Activated T-cell treated with anti-CD3 and anti-CD28 coated beads, Interleukin-2, amount 50 U/mL, for 72 hours (primary cell): ENCODE data around the gene PCBP3. TPM values are rescaled to one million over a fixed set of nuclear protein-coding genes. Genes with fewer than 3 reads are reported as not detected.
"Not testable (repeated sequence)": the region's sequence is repeated elsewhere in the genome, so short reads cannot be mapped to it uniquely, and the experiment has no call there.

Experiments
- ATAC-seq, 2 donors: fragments of 150-1000 bp; cut with Tn5 transposase; replicated peaks in 1 of 2; 2 replicates each; pipeline ENCODE4 v1.10.0; 2021; ENCODE audit warnings: moderate library complexity in 2 of 2, mild to moderate bottlenecking in 1 of 2
- DNase-seq, 2 donors: peaks; one replicate each; pipeline ENCODE4 v3.0.0; 2021 to 2022; ENCODE audit warnings: mixed read lengths in 1 of 2
- H3K27ac Mint-ChIP-seq: one replicate; pipeline ENCODE4 v1.8.0; 2022; ENCODE audit warnings: mild to moderate bottlenecking, moderate library complexity, mixed read lengths
- H3K27me3 Mint-ChIP-seq: one replicate; pipeline ENCODE4 v1.8.0; 2022; ENCODE audit warnings: low read depth, mixed read lengths
- H3K36me3 Mint-ChIP-seq, 2 donors: one replicate each; pipeline ENCODE4 v1.8.0; 2022; ENCODE audit warnings: mixed read lengths in 2 of 2, mild to moderate bottlenecking in 1 of 2; ENCODE audit not compliant: insufficient read depth in 2 of 2
- H3K4me1 Mint-ChIP-seq: one replicate; pipeline ENCODE4 v1.8.0; 2022; ENCODE audit warnings: low read depth, mixed read lengths
- H3K4me3 Mint-ChIP-seq, 2 donors: one replicate each; pipeline ENCODE4 v1.8.0; 2022; ENCODE audit warnings: mild to moderate bottlenecking in 2 of 2, mixed read lengths in 2 of 2, moderate library complexity in 2 of 2
- H3K9me3 Mint-ChIP-seq, 2 donors: one replicate each; pipeline ENCODE4 v1.8.0; 2022; ENCODE audit warnings: mixed read lengths in 2 of 2
- total RNA-seq, 2 donors: library from RNA; stranded (reverse); gene quantifications; one replicate each; pipeline ENCODE4 v1.2.3, GENCODE V29; 2022

The PCBP3 gene
- total RNA-seq, 2 donors from 2014 or later: 20.2 to 24.1 TPM

DNA sequence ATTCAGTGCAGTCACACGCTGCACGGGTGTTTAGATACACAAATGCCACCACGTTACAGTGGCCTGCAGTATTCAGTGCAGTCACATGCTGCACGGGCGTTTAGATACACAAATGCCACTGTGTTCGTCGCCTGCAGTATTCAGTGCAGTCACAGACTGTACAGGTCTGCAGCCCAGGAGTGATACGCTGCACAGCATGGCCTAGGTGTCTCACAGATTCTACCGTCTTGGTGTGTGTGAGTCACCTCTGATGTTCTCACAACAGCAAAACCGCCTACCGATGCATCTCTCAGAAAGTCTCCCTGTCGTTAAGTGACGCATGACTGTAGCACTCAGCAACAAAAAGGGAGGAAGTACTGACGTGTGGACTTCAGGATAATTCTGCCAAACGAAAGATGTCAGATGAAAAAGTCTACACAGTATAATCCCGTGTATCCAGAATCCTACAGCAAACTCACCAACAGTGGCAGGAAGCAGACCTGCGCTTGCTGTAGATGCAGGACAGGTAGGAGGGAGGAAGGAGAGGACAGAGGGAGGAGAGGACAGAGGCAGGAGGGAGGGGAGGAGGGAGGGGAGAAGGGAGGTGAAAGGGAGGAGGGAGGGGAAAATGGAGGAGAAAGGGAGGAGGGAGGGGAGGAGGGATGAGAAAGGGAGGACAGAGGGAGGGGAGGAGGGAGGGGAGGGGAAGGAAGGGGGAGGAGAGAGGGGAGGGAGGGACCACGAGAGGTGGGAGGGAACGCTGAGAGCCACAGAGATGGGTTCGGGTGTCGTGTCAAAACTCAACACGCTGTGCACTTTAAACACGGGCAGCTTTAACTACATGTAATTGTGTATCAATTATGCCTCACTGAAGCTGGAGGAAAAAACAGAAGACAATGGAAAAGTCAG, 36.3 kb upstream of the PCBP3 start:
- H3K36me3 Mint-ChIP-seq: peaks cover 2 to 8% of the 10 kb centered on the region in 2 donors
- ATAC-seq (peak; percentile 99 to 100), DNase-seq (peak; percentile 55 to 64)
- H3K27ac Mint-ChIP-seq: peak overlapping the region; percentile 75
- peaks cover 2 to 9% of the 10 kb centered on the region in 2 donors for H3K9me3 Mint-ChIP-seq
- H3K27me3 Mint-ChIP-seq: no peaks in the 10 kb centered on the region
- H3K4me1 Mint-ChIP-seq: peaks cover 10% of the 10 kb centered on the region
- H3K4me3 Mint-ChIP-seq: peak overlapping the region; percentile 82 to 89

DNA sequence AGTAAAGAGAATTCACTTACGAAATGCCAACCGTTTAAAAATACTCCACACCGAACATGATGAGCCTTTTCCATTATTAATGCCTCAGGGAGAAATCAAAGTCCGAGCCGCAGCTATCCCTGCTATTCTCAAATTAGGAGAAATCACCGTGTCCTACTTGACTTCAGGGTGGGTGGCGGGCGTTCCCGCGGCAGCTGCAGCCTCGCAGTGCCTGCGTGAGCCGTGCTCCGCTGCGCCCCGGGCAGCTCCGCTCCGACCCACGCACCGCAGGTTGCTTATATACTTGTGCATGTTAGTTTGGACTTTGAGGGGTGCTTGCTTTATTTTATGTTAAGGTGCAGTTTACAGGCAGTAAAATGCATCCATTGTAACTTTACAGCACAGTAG, 35.6 kb upstream of the PCBP3 start:
- peaks cover 2 to 9% of the 10 kb centered on the region in 2 donors for H3K9me3 Mint-ChIP-seq
- DNase-seq (no peak), ATAC-seq (no peak)
- H3K4me1 Mint-ChIP-seq: peaks cover 10% of the 10 kb centered on the region
- no peaks in the 10 kb centered on the region for H3K27me3 Mint-ChIP-seq
- H3K36me3 Mint-ChIP-seq: peaks cover 2 to 8% of the 10 kb centered on the region in 2 donors
- peak overlapping the region in 1 of 2 donors; percentile 31 for H3K4me3 Mint-ChIP-seq
- no peak overlapping the region for H3K27ac Mint-ChIP-seq

DNA sequence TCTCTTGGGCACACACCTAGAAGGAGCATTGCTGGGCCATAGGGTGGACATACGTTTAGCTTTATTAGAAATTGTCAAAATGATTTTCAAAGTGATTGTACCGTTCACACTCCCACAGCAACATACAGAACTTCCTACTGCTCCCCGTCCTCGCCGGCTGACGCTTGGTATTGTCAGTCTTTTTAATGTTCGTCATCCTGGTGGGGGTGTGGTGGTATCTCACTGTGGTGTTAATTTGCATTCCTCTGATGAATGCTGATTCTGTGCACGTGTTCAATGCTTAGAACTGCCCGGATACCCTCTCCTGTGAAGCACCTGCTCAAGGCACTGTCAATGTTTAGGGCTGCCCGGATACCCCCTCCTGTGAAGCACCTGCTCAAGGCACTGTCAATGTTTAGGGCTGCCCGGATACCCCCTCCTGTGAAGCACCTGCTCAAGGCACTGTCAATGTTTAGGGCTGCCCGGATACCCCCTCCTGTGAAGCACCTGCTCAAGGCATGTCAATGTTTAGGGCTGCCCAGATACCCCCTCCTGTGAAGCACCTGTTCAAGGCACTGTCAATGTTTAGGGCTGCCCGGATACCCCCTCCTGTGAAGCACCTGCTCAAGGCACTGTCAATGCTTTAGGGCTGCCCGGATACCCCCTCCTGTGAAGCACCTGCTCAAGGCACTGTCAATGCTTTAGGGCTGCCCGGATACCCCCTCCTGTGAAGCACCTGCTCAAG, 34.6 kb upstream of the PCBP3 start:
- H3K36me3 Mint-ChIP-seq, H3K27me3 Mint-ChIP-seq, H3K4me1 Mint-ChIP-seq, H3K4me3 Mint-ChIP-seq, DNase-seq, H3K27ac Mint-ChIP-seq, H3K9me3 Mint-ChIP-seq: not testable (repeated sequence)
- peak in 1 of 2 donors; percentile 15 for ATAC-seq

GRCh38 chr21:45609616-45610015, 33.9 kb upstream of the PCBP3 start:
- not testable (repeated sequence) for ATAC-seq, H3K4me3 Mint-ChIP-seq, H3K27ac Mint-ChIP-seq, H3K9me3 Mint-ChIP-seq, H3K36me3 Mint-ChIP-seq, H3K27me3 Mint-ChIP-seq, DNase-seq
- peaks cover 12% of the 10 kb centered on the region for H3K4me1 Mint-ChIP-seq

DNA sequence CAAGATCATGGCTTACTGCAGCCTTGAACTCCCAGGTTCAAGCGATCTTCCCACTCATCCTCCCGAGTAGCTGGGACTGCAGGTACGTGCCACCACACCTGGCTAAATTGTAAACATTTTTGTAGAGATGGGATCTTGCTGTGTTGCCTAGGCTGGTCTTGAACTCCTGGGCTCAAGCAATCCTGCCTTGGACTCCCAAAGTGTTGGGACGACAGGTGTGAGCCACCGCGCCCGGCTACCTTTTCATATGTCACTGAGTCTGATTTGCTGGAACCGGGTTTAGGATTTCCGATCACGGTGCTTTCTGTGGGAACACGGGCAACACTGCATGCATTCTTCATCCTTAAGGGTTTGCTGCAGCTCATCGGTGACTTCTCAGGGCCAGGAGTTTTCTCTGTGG, 32.2 kb upstream of the PCBP3 start:
- Mint-ChIP-seq H3K36me3 (no peaks in the 10 kb centered on the region), H3K9me3 (no peaks in the 10 kb centered on the region), H3K27ac (no peak overlapping the region), H3K4me3 (no peak overlapping the region), H3K27me3 (no peaks in the 10 kb centered on the region), H3K4me1 (peaks cover 29% of the 10 kb centered on the region)
- ATAC-seq: no peak
- no peak for DNase-seq

- no peak for DNase-seq
- H3K36me3 Mint-ChIP-seq: no peaks in the 10 kb centered on the region
- H3K9me3 Mint-ChIP-seq: no peaks in the 10 kb centered on the region
- H3K27ac Mint-ChIP-seq: no peak overlapping the region
- ATAC-seq: no peak
- H3K27me3 Mint-ChIP-seq: no peaks in the 10 kb centered on the region
- peaks cover 36% of the 10 kb centered on the region for H3K4me1 Mint-ChIP-seq
- no peak overlapping the region for H3K4me3 Mint-ChIP-seq
These were observed 31.4 kb upstream of the PCBP3 start for GRCh38 chr21:45611939-45612664.

DNA sequence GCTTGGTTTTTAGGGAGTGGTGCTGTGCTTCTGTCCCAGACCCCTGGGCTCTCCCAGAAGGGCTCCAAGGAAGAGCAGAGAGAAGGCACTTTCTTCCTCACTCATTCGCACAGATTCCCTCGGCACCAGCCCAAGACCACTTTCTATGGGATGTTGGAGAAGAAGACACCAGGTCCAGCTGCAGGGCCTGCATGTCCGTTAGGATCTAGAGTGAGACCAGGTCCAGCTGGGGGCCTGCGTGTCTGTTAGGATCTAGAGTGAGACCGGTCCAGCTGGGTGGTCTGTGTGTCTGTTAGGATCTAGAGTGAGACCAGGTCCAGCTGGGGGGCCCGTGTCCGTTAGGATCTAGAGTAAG, 30.9 kb upstream of the PCBP3 start:
- H3K9me3 Mint-ChIP-seq, H3K27ac Mint-ChIP-seq: not testable (repeated sequence)

DNA sequence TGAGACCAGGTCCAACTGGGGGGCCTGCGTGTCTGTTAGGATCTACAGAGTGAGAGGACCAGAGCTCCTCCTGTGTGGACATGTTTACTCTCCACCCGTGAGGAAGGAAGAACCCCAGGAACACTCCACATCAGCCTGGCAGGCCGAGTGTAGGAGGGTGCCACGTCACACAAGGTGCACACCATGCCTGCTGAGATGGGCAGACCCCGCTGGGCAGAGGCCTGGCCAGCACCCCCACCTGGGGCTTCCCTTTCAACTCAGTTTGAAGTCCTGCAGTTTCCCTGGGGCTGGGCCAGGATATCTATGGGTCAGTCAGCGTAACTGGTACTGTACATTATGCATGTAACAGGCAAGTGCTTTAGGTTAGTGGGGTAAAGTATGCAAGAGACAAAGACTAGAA, 30.1 kb upstream of the PCBP3 start:
- Mint-ChIP-seq H3K36me3 (no peaks in the 10 kb centered on the region), H3K4me1 (peaks cover 37% of the 10 kb centered on the region), H3K27ac (no peak overlapping the region), H3K4me3 (peak overlapping the region in 1 of 2 donors; percentile 1), H3K27me3 (peaks cover 4% of the 10 kb centered on the region), H3K9me3 (no peaks in the 10 kb centered on the region)
- ATAC-seq (no peak), DNase-seq (no peak)

More for the DNA sequence above, 30.9 kb upstream of the PCBP3 start:
- not testable (repeated sequence) for ATAC-seq, H3K36me3 Mint-ChIP-seq, H3K4me3 Mint-ChIP-seq, DNase-seq, H3K27me3 Mint-ChIP-seq
- peaks cover 36% of the 10 kb centered on the region for H3K4me1 Mint-ChIP-seq

- Mint-ChIP-seq H3K4me3 (peak overlapping the region in 1 of 2 donors; percentile 1), H3K27me3 (peaks cover 4% of the 10 kb centered on the region), H3K9me3 (no peaks in the 10 kb centered on the region), H3K36me3 (no peaks in the 10 kb centered on the region), H3K27ac (no peak overlapping the region), H3K4me1 (peaks cover 32% of the 10 kb centered on the region)
- no peak for DNase-seq
- ATAC-seq: no peak
These were observed 29.6 kb upstream of the PCBP3 start for GRCh38 chr21:45613881-45614280.

DNA sequence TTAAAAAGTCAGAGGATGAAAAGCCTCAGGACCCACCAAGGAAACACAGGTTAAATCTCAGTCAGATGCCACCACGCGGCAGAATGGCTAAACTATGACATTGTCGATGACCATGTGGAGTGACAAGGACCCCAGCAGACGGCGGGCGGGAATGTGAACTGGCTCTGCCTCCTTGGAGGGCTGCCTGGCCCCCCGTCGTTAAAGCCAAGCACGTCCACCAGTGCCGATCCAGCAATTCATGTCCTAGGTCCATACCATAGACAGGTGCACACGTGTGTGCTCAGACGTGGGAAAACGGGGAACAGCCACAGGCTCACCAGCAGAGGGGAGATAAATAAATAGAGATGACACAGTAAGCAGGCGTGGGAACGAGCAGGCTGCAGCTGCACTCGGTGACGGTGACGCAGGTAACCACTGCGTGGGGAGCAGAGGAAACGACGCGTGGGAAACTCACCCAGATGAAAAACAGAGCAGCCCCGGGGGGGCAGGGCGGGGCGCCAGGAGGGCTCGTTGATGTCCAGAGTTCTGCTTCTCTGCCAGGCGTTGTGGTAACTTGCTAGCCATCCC, 28.3 kb upstream of the PCBP3 start:
- ATAC-seq (peak; percentile 93 to 97), DNase-seq (peak; percentile 82)
- Mint-ChIP-seq H3K4me3 (peak overlapping the region; percentile 93 to 99), H3K4me1 (peaks cover 32% of the 10 kb centered on the region), H3K36me3 (peaks cover 0 to 2% of the 10 kb centered on the region in 2 donors), H3K27ac (peak overlapping the region; percentile 69), H3K27me3 (peaks cover 4% of the 10 kb centered on the region), H3K9me3 (peaks cover 0 to 3% of the 10 kb centered on the region in 2 donors)

GRCh38 chr21:45617021-45617921, 26.3 kb upstream of the PCBP3 start:
- H3K9me3 Mint-ChIP-seq: peaks cover 0 to 3% of the 10 kb centered on the region in 2 donors
- peaks cover 32% of the 10 kb centered on the region for H3K4me1 Mint-ChIP-seq
- H3K4me3 Mint-ChIP-seq: no peak overlapping the region
- peaks cover 4% of the 10 kb centered on the region for H3K27me3 Mint-ChIP-seq
- DNase-seq (no peak), ATAC-seq (no peak)
- H3K36me3 Mint-ChIP-seq: peaks cover 0 to 2% of the 10 kb centered on the region in 2 donors
- H3K27ac Mint-ChIP-seq: no peak overlapping the region

GRCh38 chr21:45618287-45618686, 25.2 kb upstream of the PCBP3 start:
- Mint-ChIP-seq H3K27ac (no peak overlapping the region), H3K4me1 (peaks cover 32% of the 10 kb centered on the region), H3K4me3 (no peak overlapping the region), H3K36me3 (peaks cover 0 to 2% of the 10 kb centered on the region in 2 donors), H3K27me3 (peaks cover 4% of the 10 kb centered on the region), H3K9me3 (peaks cover 0 to 3% of the 10 kb centered on the region in 2 donors)
- DNase-seq (no peak), ATAC-seq (no peak)
